Muscle of back (tissue), 13 donors: ENCODE results near the gene ATG101. TPM values are rescaled to one million over a fixed set of nuclear protein-coding genes. Genes with fewer than 3 reads are reported as not detected.

Source experiments
- DNase-seq, 3 donors: peaks; one replicate each; pipeline versions ENCODE4 v3.0.0 to v3.0.0-alpha.2; 2013
- long read RNA-seq, 9 donors: transcript quantifications; one replicate each; lab custom pipeline, GENCODE V29; 2026
- polyA plus RNA-seq, 10 donors: library from polyadenylated mRNA; unstranded; fragments of 120-200 nt; gene quantifications; one replicate each; pipeline ENCODE4 v1.2.1, GENCODE V29; 2013; ENCODE audit not compliant: insufficient read length in 10 of 10

The ATG101 gene
- polyA plus RNA-seq, result 10 to 100 TPM; 21.1 to 31.8 (median 23.1) TPM
- long read RNA-seq, donor 1, transcript ATG101-201 (4 exons, 1,439 nt), result major isoform, 12 of 15 reads
- long read RNA-seq, donor 1, partial matches to known transcripts, result 0 of 15 reads
- long read RNA-seq, donor 1, other reads (novel, unspliced or antisense), result 0 of 15 reads
- long read RNA-seq, donor 2, transcript ATG101-201 (4 exons, 1,439 nt), result major isoform, 10 of 10 reads
- long read RNA-seq, donor 2, partial matches to known transcripts, result 0 of 10 reads
- long read RNA-seq, donor 2, other reads (novel, unspliced or antisense), result 0 of 10 reads
- long read RNA-seq, donor 3, result 0 reads
- long read RNA-seq, donor 4, partial matches to known transcripts, result 0 of 4 reads
- long read RNA-seq, donor 4, other reads (novel, unspliced or antisense), result 0 of 4 reads
- long read RNA-seq, donor 5, transcript ATG101-201 (4 exons, 1,439 nt), result major isoform, 5 of 14 reads
- long read RNA-seq, donor 5, partial matches to known transcripts, result 8 of 14 reads
- long read RNA-seq, donor 5, other reads (novel, unspliced or antisense), result 0 of 14 reads
- long read RNA-seq, donor 6, transcript ATG101-201 (4 exons, 1,439 nt), result major isoform, 12 of 14 reads
- long read RNA-seq, donor 6, partial matches to known transcripts, result 0 of 14 reads
- long read RNA-seq, donor 6, other reads (novel, unspliced or antisense), result 0 of 14 reads
- long read RNA-seq, donor 7, partial matches to known transcripts, result 0 of 7 reads
- long read RNA-seq, donor 7, other reads (novel, unspliced or antisense), result 0 of 7 reads
- long read RNA-seq, donor 8, transcript ATG101-201 (4 exons, 1,439 nt), result major isoform, 11 of 12 reads
- long read RNA-seq, donor 8, partial matches to known transcripts, result 0 of 12 reads
- long read RNA-seq, donor 8, other reads (novel, unspliced or antisense), result 0 of 12 reads
- long read RNA-seq, donor 9, result 0 reads

- DNase-seq, result peak; percentile 95 to 98 (median 95)
Measured at GRCh38 chr12:52069327-52070184, at the start of gene ATG101. Gene ATG101, plus strand, starts transcription at chr12:52069978. Its CDS starts 3,673 bp downstream, at chr12:52073651.

DNA sequence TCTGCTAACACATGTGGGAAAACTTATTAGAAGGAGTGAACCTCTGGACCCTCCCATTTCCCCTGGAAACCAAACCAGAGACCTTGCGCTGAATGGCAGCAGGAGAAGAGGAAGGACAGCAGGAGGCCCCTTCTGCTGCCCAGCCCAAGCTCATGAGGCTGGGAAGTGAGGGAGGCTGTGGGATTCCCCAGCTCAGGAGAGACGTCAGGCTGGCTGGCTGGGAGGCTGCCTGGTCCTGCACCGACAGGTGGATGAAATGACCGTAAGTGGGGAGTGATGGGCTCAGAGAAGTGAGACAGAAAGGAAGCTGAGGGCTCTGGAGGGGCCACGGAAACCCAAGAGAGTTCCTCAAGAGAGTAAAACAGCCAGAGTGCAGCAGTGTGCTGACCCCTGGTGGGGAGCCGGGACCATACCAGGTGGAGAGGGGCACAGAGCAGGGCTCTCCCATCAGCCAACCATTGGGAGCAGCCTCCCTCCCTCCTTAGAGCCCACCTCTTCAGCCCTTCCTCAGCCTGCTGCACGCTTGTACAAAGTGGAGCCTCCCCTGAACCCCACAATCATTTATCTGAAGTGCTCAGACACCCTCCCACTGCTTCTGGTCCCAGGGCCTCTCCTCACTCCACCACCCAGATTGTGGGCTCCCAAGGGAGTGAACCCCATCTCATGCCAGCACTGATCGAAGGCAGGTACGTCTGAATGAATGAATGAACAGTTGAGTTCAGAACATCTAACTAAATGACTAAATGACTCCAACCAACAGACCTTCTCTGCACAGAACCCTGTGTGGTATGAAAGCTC, 49.0 kb upstream of the ATG101 start:
- peak in 1 of 3 donors; percentile 71 for DNase-seq

DNA sequence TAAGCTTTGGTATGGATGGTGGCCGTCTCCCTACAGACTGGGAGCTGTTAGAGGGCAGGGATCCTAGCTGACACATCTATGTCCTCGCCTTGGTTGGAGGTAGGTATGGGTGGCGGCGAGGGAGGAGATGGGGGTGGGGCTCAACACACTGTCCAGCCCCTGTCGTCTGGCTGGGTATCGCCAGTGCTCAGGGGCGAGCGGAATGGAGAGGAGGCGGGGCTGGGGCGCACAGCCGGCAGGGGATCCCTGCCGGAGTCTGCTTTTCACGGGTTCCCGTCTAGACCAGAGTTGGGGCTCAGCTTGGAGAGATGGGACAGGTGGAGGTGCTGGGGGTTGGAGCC, 47.0 kb upstream of the ATG101 start:
- DNase-seq, result no peak

DNA sequence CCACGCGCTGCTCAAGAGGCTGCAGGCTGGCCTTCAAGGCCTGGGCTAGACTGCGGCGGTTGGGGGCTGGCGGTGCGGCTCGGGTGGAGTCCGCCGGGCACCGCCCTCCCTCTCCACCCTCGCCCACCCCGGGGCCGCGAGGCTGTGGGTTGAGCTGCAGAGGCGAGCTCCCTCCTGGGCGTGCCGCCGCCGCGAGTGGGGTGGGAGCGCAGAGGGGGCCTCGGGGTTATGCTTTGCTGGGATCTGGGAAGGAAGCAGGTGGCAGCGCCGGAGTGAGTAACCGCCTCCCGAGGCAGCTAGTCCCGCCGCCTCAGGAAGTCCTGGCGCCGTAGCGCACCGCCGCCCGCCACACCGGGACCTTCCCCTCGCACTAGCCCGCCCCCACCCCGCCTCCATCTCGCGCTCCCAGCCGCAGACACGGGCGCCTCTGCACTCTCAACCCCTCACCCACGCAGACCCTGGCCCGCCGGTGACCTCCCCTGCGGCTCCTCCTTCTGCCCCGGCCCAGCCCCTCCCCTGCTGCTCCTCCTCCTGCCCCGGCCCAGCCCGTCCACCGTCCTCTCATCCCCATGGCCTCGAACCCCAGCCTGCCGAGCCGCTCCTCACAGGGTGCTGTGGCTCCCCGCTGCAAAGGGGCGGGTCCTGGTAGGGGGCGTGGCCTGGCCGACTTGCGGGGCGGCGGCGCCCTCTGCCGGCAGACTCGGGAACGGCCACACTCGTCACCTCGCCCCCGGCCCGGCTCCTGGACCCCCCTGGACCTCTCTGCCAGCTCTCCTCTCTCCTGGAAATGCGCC, 46.4 kb upstream of the ATG101 start:
- DNase-seq, result peak in 2 of 3 donors; percentile 78 to 88

GRCh38 chr12:52023976-52024688, 45.6 kb upstream of the ATG101 start:
- no peak for DNase-seq

DNA sequence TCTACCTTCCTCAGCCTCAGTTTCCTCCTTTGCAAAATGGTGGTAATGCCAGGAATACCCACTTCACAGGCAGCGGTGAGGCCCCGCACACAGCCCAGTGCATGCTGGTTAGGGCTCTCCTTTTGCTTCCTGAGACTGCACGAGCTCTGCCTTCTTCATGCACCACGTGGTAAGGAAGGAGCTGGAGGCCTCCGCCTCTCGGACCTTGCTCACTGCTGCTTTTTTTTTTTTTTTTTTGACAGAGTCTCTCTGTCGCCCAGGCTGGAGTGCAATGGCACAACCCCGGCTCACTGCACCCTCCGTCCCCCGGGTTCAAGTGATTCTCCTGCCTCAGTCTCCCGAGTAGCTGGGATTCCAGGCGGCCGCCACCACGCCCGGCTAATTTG, 44.9 kb upstream of the ATG101 start:
- DNase-seq, result no peak

GRCh38 chr12:52026263-52026662, 43.5 kb upstream of the ATG101 start:
- no peak for DNase-seq

DNA sequence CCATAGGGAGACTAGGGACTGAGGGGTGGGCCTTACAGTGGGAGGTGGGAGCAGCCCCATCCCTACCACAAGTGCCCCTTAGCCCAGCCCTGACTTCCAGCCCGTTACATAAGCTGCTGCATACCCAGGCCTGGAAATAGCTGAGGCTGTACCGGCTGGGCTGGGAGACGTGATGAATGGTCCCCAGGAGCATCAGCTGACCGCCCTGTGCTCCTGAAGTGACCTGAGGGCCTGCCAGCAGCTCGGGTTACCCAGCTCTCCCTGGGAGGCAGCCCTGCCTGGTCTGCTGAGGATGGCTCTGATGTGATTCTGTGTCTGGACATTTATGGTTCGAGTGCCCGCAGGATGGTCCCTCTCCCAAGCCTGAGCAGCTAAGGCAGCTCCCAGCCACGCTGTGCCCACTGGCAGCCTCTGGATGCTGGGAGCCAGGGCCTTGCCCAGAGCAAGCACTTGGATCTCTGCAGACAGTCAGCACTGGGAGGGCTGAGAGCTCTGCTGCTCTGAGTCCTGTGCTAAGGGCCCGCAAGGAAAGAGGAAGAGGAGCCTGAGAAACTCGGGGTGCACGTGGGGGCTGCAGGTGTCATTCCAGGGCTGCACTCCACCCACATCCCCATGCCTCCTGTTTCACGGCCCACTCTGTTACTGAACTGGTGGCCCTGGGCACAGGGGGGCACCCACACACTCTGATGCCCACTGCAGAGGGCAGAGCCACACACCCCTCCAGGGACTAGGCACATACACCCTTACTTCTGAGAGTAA, 42.5 kb upstream of the ATG101 start:
- no peak for DNase-seq

- peak in 1 of 3 donors; percentile 52 for DNase-seq
Measured at GRCh38 chr12:52029685-52030084, 40.1 kb upstream of the ATG101 start.

DNA sequence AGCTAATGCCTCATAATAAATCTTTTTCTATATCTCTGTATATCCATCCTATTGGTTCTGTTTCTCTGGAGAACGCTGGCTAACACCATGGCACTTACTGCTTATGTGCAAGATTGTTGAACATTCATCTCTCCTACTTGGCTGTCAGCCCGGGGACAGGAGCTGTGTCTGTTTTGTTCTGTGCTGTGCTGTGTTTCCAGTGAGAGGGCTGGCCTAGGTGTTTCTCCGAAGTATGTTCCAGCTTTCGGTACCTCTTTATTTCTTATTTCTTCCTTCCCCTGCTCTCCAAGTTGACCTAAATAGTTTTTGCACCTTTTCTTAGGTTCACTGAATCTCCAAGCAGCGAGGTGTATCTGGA, 37.4 kb upstream of the ATG101 start:
- DNase-seq, result peak in 2 of 3 donors; percentile 87 to 93

- DNase-seq, result peak; percentile 96 to 98 (median 97)
Measured at GRCh38 chr12:52032804-52033445, 36.9 kb upstream of the ATG101 start.

DNA sequence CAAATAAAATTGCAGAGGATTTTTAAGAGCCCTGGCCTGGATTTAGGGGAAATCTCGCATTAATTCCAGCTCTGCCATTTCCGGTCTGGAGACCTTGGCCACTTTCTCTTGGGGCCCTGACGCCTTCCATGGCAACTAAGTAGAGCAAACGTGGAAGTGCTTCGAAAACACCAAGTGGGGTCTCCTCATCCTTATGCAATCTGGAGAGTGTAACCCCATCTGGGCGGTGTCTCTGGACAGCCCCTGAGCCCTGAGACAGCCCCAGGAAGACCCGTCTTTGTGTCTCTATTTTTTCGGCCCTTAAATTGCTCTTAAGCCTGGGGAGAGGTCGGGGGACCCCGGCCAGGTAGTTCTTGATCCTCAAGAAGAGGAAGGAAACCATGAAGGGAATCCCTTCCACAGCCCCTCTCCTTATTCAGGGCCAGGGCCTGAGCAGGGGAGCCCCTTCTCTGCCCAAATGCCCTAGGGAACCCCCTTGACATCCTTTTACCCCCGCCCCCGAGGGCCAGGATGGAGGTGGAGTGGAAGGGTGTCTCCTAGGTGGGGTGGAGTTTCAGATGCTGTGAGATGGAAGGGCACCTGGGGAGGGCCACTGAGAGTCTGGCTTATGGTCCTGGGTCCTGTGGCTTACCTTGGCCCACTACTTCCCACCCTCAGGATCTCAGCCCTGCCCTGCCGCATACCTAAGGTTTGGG, 36.2 kb upstream of the ATG101 start:
- no peak for DNase-seq

GRCh38 chr12:52035190-52035589, 34.6 kb upstream of the ATG101 start:
- DNase-seq, result peak in 2 of 3 donors; percentile 79 to 89

DNA sequence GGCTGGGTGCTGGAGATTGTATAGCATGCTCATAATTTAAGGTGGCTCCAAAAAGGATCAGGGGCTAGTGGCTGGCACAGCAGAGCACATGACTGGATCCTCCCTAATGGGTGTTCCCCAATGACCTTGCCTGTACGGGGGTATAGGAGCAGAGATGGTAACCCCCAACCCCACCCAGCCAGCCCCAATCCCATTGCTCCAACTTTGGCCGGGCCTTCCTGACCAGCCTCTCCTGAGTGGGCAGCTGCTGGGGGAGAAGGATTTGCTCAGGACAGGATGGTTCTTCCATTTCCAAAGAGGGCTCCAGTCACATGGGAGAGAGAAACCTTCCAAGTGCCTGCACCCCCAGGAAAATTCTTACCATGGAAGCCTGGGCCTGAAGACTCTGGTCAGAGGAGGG, 33.9 kb upstream of the ATG101 start:
- peak in 1 of 3 donors; percentile 42 for DNase-seq

DNA sequence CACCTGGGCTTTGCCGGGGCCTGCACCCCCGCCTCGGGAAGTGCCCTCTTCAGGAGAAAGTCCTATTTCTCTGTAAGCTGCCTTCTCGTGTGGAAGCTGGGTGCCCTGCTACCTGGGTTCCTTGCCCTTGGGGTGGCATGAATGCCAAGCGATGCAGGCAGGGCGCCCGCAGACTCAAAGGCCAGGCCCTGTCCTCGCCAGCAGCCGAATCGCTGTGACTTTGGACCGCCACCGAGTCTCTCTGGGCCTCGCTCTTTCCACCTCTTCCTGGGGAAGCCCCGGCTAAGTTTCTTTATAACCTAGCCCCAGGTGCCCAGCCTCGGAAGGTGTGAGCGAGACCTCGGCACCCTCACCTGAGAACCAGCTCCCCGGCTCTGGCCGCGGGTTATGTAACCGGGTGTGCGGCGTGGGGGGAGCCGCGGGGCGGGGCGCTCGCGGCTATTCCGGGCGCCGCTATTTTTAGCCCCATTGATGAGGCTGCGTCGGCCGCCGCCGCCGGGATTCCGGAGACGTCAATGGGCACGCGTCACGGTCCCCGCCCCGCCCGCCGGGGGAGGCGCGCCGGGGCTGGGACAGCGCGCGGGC, 33.1 kb upstream of the ATG101 start:
- DNase-seq, result peak; percentile 85 to 95 (median 91)

GRCh38 chr12:52037248-52037861, 32.4 kb upstream of the ATG101 start:
- peak in 2 of 3 donors; percentile 72 to 87 for DNase-seq
